ENCODE measurements around the gene RNF40.
"Not testable (repeated sequence)": the region's sequence is repeated elsewhere in the genome, so short reads cannot be mapped to it uniquely, and the experiment has no call there.

RNF40 gene

DNA sequence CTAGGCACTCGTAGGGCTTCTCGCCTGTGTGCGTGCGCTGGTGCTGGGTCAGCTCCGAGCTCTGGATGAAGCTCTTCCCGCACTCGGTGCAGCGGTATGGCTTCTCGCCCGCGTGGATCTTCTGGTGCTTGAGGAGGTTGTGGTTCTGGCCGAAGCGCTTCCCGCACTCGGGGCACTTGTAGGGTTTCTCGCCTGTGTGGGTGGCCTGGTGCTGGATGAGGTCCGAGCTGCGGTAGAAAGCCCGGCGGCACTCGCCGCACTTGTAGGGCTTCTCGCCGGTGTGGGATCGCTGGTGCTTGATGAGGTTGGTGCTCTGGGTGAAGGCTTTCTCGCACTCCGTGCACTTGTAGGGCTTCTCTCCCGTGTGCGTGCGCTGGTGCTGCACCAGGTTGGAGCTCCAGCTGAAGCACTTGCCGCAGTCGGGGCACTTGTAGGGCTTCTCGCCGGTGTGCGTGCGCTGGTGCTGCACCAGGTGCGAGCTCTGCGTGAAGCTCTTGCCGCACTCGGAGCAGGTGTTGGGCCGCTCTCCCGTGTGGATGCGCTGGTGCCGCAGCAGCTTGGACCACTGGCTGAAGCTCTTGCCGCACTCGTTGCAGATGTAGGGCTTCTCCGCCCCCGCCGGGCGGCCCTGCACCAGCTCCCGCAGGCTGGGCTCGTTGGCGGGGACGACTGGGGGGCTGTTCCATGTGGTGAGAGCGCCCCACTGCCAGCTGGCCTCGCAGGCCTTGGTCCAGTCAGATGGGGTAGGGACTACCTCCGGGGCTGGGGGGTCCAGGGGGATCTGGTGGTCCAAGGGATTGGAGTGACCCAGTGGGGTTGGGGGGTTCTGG lies 21.4 kb downstream of the RNF40 start:
- no peak for DNase-seq

- DNase-seq: no peak
Observed at GRCh38 chr16:30784215-30784614, 22.1 kb downstream of the RNF40 start.

DNA sequence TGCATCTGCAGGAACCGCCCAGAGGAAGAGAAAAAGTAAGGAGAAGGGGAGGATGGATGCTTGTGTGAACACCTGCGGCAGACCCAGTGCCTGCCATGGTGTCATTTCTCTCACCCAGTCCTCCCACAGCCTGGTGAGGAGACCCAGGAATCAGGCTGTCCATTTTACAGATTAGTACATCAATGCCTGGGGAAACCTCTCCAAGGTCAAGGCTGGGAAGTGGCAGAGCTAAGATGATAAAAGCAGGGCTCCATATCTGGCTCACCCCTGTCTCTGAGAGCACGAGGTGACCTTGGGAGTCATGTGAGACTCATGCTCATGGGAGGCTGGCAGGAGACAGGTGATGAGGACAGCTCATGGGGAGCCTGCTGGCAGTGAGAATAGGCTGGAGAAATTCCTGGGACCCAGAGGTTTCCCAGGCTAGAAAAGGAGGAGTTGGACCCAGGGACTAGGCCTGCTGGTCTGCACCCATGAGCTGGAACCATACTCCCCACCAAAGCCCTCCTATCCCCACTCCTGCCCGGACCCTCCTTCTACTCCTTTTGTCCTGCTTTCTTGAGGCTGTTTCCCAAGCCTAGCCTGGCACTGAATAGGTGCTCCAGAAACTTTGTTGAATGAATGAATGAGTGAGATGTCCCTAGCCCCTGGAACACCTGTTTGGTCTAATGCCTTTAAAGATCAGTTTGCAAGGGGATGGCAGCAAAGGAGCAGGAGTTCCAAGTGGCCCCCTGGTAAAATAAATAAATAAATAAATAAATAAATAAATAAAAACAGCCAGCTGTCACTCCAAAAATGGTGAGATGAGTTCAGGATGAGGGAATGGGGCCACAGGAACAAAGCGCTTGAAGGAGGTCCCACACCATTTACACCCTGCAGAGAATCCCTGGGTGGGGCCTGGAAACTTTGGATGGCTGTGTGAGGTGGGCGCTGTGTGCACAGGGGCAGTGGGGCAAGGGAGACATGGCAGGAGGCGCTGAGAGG lies 23.3 kb downstream of the RNF40 start:
- no peak for DNase-seq

DNA sequence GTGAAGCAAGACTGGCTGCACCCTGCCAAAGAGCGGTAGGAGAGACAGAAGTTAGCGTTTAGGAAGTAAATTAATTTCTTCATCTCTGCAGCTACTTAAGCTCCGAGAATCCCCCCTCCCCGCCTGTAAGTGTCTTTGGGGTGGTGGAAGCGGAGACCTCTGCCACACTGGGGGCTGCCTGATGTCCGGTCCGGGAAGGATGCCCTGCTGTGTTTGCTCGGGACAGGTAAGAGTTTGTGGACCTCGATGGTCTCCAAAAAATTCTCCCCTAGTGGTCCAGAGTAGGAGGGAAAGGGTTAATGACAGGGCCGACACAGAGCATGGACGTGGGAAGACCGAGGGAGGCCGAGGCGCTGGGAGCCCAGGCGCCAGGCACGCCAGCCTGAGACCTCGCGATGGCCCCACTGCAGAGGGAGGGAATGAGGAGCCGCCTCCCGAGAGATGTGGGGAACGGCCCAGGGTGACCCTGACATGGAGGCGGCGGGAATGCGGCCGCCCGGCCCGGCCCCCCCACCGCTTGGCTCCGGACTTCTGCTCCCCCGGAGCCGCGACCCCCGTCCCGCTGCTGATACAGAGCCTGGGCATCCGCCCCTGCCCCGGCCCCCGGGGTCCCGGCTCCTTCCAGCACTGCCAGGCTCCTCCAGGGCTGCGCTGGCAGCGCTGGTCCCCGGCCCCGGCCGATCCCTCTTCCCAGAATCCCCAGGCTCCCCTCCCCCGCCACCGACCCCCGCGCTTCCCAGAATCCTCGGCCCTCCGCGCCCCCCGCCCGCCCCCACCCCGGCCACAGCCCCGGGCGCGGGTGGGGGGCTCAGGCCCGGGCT lies 24.2 kb downstream of the RNF40 start:
- peak; percentile 72 for DNase-seq

- peak; percentile 77 for DNase-seq
Observed at GRCh38 chr16:30786936-30787612, 25.0 kb downstream of the RNF40 start, which contains the start of gene ZNF629. Gene ZNF629 (minus strand): TSS chr16:30787205. CDS start chr16:30784482, 2,723 bp downstream.

DNA sequence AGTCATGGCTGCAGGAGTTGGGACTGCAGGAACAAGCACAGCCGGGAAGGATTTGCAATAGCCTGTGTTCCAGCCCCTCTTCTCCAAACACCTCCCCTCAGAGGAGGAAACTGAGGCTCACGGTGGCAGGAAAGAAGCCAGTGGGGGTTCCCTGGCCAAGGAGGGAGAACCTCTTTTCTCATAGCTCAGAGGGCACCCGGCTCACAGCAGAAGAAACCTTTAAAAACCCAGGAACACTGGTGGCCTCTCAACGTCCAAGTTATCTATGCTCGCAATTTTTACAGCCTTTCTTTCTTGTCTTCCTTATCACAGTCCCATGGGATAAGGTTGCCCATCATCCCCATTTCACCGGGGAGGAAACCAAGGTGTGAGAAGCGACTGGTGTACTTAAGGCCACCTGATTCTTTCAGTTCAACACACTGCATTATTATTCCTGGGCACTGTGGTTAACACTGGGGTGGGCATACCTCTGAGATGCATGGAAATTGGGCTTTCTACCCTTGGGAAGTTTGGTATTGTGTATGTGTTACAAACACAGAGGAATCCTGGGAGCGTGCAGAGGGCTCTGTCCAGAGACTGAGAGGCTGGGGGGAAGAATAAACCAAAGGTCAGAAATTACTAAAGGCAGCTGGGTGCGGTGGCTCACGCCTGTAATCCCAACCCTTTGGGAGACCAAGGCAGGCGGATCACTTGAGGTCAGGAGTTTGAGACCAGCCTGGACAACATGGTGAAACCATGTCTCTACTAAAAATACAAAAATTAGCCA lies 25.7 kb downstream of the RNF40 start:
- DNase-seq: no peak

GRCh38 chr16:30793508-30794069 lies 31.5 kb downstream of the RNF40 start:
- no peak for DNase-seq

- DNase-seq: no peak
Observed at GRCh38 chr16:30794634-30795033, 32.5 kb downstream of the RNF40 start.

DNA sequence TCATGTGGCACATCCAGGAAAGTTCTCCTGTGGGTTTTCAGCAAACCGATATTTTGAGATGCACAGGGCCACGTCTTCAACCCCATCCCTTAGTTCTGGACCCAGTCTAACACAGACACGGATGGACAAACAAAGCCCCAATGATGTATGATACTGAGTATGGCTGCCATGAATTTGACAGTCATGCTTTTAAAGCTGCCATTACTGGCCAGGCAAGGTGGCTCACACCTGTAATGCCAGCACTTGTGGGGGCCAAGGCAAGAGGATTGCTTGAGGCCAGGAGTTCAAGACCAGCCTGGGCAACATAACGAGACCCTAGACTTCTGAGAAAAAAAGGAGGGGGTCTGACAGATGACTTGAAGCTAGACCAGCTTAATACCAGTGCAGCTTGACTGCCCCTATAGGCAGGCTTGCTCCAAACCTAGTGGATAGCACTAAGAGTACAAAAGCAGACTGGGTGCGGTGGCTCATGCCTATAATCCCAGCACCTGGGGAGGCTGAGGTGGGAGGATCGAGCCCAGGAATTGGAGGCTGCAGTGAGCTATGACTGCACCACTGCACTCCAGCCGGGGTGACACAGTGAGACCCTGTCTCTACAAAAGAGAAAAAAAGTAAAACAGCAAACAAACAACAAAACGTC lies 35.7 kb downstream of the RNF40 start:
- no peak for DNase-seq

DNA sequence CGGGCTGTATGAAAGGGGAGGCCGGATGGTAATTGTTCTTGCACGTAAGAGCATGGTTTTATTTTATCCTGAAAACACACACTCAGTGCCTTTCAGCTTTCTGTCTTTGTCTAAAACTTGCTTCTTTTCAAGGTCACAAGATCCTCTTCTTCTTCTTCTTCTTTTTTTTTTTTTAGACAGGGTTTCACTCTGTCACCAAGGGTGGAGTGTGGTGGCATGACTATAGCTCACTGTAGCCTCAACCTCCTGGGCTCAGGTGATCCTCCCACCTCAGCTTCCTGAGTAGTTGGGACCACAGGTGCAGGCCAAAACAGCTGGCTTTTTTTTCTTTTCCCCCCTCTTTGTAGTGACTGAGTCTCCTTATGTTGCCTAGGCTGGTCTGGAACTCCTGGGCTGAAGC lies 40.8 kb downstream of the RNF40 start:
- DNase-seq: no peak

GRCh38 chr16:30805056-30805369 lies 42.9 kb downstream of the RNF40 start:
- DNase-seq: no peak

GRCh38 chr16:30805370-30806169 lies 43.4 kb downstream of the RNF40 start:
- DNase-seq: peak; percentile 84

DNA sequence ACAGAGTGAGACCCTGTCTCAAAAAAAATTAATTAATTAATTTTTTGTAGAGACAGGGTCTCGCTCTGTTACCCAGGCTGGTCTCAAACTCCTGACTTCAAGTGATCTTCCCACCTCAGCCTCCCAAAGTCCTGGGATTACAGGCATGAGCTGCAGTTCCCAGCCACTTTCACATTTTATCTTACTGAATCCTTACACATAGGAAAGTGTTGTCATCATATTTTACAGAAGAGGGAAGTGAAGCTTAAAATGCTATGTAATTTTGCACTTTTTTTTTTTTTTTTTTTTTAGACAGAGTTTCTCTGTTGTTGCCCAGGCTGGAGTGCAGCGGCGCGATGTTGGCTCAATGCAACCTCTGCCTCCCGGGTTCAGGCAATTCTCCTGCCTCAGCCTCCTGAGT lies 46.0 kb downstream of the RNF40 start:
- no peak for DNase-seq

DNA sequence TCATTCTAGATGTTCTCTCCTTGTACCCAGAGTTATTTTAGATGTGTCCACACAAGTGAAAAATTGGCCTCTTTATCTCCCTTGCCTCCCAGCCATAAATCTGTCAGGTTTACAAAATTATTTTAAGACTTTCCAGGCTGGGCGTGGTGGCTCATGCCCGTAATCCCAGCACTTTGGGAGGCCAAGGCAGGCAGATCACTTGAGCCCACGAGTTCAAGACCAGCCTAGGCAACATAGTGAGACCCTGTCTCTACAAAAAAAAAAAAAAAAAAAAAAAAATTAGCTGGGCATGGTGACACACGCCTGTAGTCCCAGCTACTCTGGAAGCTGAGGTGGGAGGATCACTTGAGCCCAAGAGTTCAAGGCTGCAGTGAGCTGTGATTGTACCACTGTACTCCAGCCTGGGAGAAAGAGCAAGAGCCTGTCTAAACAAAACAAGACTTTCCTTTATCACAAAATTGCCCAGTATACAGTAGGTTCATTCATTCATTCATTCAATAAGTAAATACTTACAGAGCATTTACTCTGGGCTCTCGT lies 46.8 kb downstream of the RNF40 start:
- not testable (repeated sequence) for DNase-seq

DNA sequence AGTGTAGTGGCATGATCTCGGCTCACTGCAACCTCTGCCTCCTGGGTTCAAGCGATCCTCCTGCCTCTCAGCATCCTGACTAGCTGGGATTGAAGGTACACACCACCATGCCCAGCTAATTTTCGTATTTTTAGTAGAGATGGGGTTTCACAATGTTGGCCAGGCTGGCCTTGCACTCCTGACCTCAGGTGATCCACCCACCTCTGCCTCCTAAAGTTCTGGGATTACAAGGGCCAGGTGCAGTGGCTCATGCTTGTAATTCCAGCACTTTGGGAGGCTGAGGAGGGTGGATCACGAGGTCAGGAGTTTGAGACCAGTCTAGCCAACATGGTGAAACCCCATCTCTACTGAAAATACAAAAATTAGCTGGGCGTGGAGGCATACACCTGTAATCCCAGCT lies 47.6 kb downstream of the RNF40 start:
- not testable (repeated sequence) for DNase-seq

DNA sequence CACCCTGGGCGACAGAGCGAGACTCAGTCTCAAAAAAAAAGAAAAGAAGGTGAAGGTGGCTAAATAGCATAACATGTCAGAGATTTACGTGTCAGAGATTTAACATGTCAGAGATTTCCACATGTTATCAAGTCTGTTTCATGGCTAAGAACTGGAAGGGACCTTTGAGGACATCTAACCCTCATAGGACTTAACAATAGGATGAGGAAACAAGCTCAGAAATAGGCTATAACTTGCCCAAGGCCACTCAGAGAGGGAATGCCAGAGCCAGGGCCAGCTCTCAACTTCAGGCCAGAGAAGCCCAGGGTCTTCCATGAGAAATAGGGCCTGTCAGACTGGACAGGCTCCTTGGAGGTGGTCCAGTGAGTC lies 51.7 kb downstream of the RNF40 start:
- no peak for DNase-seq

GRCh38 chr16:30816769-30817168 lies 54.6 kb downstream of the RNF40 start:
- DNase-seq: no peak

GRCh38 chr16:30820952-30821421 lies 58.9 kb downstream of the RNF40 start:
- no peak for DNase-seq

DNA sequence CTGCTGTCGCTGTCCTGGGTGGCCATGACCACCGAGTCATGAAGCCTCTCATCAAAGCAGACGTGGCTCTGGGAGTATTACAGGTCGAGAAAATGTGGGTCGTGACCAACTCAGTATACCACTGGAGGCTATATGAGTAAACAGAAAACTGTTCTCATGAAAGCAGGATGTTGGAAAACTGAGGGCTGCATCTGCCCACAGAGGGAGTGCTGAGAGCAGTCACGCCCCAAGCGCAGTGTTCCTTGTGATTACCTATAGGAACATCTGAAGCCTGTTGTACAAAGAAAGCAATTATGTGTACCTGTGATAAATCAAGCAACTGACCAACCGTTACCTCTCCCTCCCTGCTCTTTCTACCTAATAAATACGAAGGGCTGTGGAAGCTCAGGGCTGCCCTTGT lies 59.3 kb downstream of the RNF40 start:
- not testable (repeated sequence) for DNase-seq
